ENCODE data around the gene IRX4.

Gene IRX4

GRCh38 chr5:1834721-1835429 is 47.9 kb downstream of the IRX4 start:
- TF ChIP-seq CTCF (IDR thresholded peaks at IDR 0.05; ENCODE audit: low read depth, low read length), result no peak
- DNase-seq (ENCODE audit: low read depth, low spot score), result no peak
- no peak overlapping the region for H3K4me3 ChIP-seq (ENCODE audit: low read depth, low read length)
- in situ Hi-C loops (cut with HindIII; ENCODE audit: low sequenced_read_pairs), result no loop called here

GRCh38 chr5:1834022-1834551 is 48.6 kb downstream of the IRX4 start:
- H3K4me3 ChIP-seq (ENCODE audit: low read depth, low read length), result no peak overlapping the region
- TF ChIP-seq CTCF (IDR thresholded peaks at IDR 0.05; ENCODE audit: low read depth, low read length), result no peak
- no peak for DNase-seq (ENCODE audit: low read depth, low spot score)
- in situ Hi-C loops (cut with HindIII; ENCODE audit: low sequenced_read_pairs), result no loop called here

- in situ Hi-C loops (cut with HindIII; ENCODE audit: low sequenced_read_pairs), result no loop called here
- H3K4me3 ChIP-seq (ENCODE audit: low read depth, low read length), result no peak overlapping the region
Measured at GRCh38 chr5:1833264-1834021, 49.3 kb downstream of the IRX4 start.

GRCh38 chr5:1832511-1833250 is 50.0 kb downstream of the IRX4 start:
- DNase-seq (ENCODE audit: low read depth, low spot score), result no peak
- no peak for TF ChIP-seq CTCF (IDR thresholded peaks at IDR 0.05; ENCODE audit: low read depth, low read length)
- in situ Hi-C loops (cut with HindIII; ENCODE audit: low sequenced_read_pairs), result no loop called here
- H3K4me3 ChIP-seq (ENCODE audit: low read depth, low read length), result no peak overlapping the region

More at GRCh38 chr5:1833264-1834021, 49.3 kb downstream of the IRX4 start:
- DNase-seq (ENCODE audit: low read depth, low spot score), result no peak
- TF ChIP-seq CTCF (IDR thresholded peaks at IDR 0.05; ENCODE audit: low read depth, low read length), result no peak

GRCh38 chr5:1831677-1832313 is 50.9 kb downstream of the IRX4 start:
- DNase-seq (ENCODE audit: low read depth, low spot score), result no peak
- H3K4me3 ChIP-seq (ENCODE audit: low read depth, low read length), result no peak overlapping the region
- in situ Hi-C loops (cut with HindIII; ENCODE audit: low sequenced_read_pairs), result no loop called here
- no peak for TF ChIP-seq CTCF (IDR thresholded peaks at IDR 0.05; ENCODE audit: low read depth, low read length)

- H3K4me3 ChIP-seq (ENCODE audit: low read depth, low read length), result no peak overlapping the region
- no peak for DNase-seq (ENCODE audit: low read depth, low spot score)
- in situ Hi-C loops (cut with HindIII; ENCODE audit: low sequenced_read_pairs), result no loop called here
- TF ChIP-seq CTCF (IDR thresholded peaks at IDR 0.05; ENCODE audit: low read depth, low read length), result no peak
Measured at GRCh38 chr5:1831257-1831656, 51.5 kb downstream of the IRX4 start.
